HCT116 (cell line): ENCODE results near the gene RNGTT. TPM values are rescaled to one million over a fixed set of nuclear protein-coding genes. Genes with fewer than 3 reads are reported as not detected.

Source experiments
- ATAC-seq: fragments of 200-7000 bp; cut with Tn5 transposase; 2 replicates; pipeline ENCODE4 v1.9.1; 2020; ENCODE audit warnings: mild to moderate bottlenecking, moderate library complexity
- BruUV-seq: library from RNA; stranded (reverse); fragments of 400-500 nt; replicated peaks from 2 replicates; lab custom pipeline; 2021; lab: Mats Ljungman, UMichigan
- CTCF ChIA-PET: fragments of 300-600 bp; sonication (Branson Sonifier 250); formaldehyde crosslinking; loops from one replicate; lab custom pipeline; 2021; ENCODE audit warnings: antibody characterized with exemption; lab: Charles Lee
- POLR2A ChIA-PET: fragments of 300-600, 350-600 bp; sonication (Branson Sonifier 250); formaldehyde crosslinking; loops from one replicate; lab custom pipeline; 2021; ENCODE audit warnings: antibody characterized with exemption; lab: Charles Lee
- RAD21 ChIA-PET, 2 experiments: fragments of 300-600 bp; sonication (Branson Sonifier 250); formaldehyde crosslinking; loops; one replicate each; lab custom pipeline; 2023; ENCODE audit warnings: low total read pairs in 2 of 2; ENCODE audit not compliant: uncharacterized antibody in 2 of 2, unreplicated experiment in 2 of 2, low non-redundant PET in 1 of 2; lab: Charles Lee
- DNase-seq: peaks from one replicate; pipeline ENCODE4 v3.0.0-alpha.2; 2010; ENCODE audit warnings: low read depth, low spot score
- H2AFZ ChIP-seq: fragments of 200-600 bp; shearing (Covaris generic), sonication (generic); 2 replicates; pipeline ENCODE4 v1.6.1; 2017; ENCODE audit warnings: low read depth, mixed run types, mixed read lengths, antibody characterized with exemption, low read length; ENCODE audit not compliant: poor library complexity, severe bottlenecking
- H3K27ac ChIP-seq: 2 replicates; pipeline ENCODE4 v1.5.1; 2012; ENCODE audit warnings: low read depth, low read length
- H3K27me3 ChIP-seq: fragments of 200-600 bp; sonication (generic); 2 replicates; pipeline ENCODE4 v1.6.1; 2016; ENCODE audit warnings: mixed run types, low read length, mixed read lengths; ENCODE audit not compliant: insufficient read depth
- H3K36me3 ChIP-seq, 2 experiments: fragments of 200-500 bp in 1 of 2; fragments of 200-600 bp in 1 of 2; sonication (Bioruptor generic) in 1 of 2; sonication (generic) in 1 of 2; 2 replicates each; pipeline versions ENCODE4 v1.5.1 to v1.6.1; 2014 to 2016; ENCODE audit warnings: low read length in 2 of 2, inconsistent platforms in 1 of 2, mixed read lengths in 1 of 2, mixed run types in 1 of 2; ENCODE audit not compliant: insufficient read depth in 2 of 2, control insufficient read depth in 1 of 2
- H3K4me1 ChIP-seq, 2 experiments: fragments of 200-600 bp in 1 of 2; sonication (generic) in 1 of 2; 2 replicates each; pipeline versions ENCODE4 v1.5.1 to v1.6.1; 2012 to 2017; ENCODE audit warnings: low read length in 2 of 2, inconsistent platforms in 1 of 2, mild to moderate bottlenecking in 1 of 2, mixed read lengths in 1 of 2, mixed run types in 1 of 2, moderate library complexity in 1 of 2; ENCODE audit not compliant: insufficient read depth in 2 of 2, control insufficient read depth in 1 of 2
- H3K4me2 ChIP-seq: fragments of 200-600 bp; sonication (generic); 2 replicates; pipeline ENCODE4 v1.6.1; 2017; ENCODE audit warnings: mixed run types, low read length, mixed read lengths
- H3K4me3 ChIP-seq, 2 experiments: fragments of 200-600 bp in 1 of 2; sonication (generic) in 1 of 2; replicated peaks in 1 of 2; 2 replicates each; pipeline ENCODE4 v1.5.1; 2011 to 2016; ENCODE audit warnings: low read length in 2 of 2, control low read depth in 1 of 2, low read depth in 1 of 2, mild to moderate bottlenecking in 1 of 2, mixed read lengths in 1 of 2, mixed run types in 1 of 2
- H3K79me2 ChIP-seq: fragments of 200-600 bp; sonication (generic); 2 replicates; pipeline ENCODE4 v1.6.1; 2017; ENCODE audit warnings: mild to moderate bottlenecking, mixed run types, low read length, moderate library complexity, mixed read lengths; ENCODE audit not compliant: insufficient read depth
- H3K9ac ChIP-seq: fragments of 200-600 bp; sonication (generic); 2 replicates; pipeline ENCODE4 v1.6.1; 2016; ENCODE audit warnings: low read length, mixed read lengths
- H3K9me2 ChIP-seq: fragments of 200-600 bp; sonication (generic), shearing (Covaris generic); 2 replicates; pipeline ENCODE4 v1.6.1; 2017; ENCODE audit warnings: mixed run types, mild to moderate bottlenecking, moderate library complexity; ENCODE audit not compliant: insufficient read depth
- H3K9me3 ChIP-seq, 2 experiments: fragments of 200-500 bp in 1 of 2; fragments of 200-600 bp in 1 of 2; sonication (Bioruptor generic) in 1 of 2; sonication (generic) in 1 of 2; 2 replicates each; pipeline ENCODE4 v1.6.1; 2014 to 2017; ENCODE audit warnings: low read length in 2 of 2, mixed read lengths in 2 of 2, inconsistent platforms in 1 of 2, low read depth in 1 of 2, mild to moderate bottlenecking in 1 of 2, mixed run types in 1 of 2, moderate library complexity in 1 of 2; ENCODE audit not compliant: control insufficient read depth in 1 of 2, insufficient read depth in 1 of 2
- H4K20me1 ChIP-seq: fragments of 200-600 bp; sonication (generic), shearing (Covaris generic); 2 replicates; pipeline ENCODE4 v1.6.1; 2017; ENCODE audit warnings: mixed run types, mild to moderate bottlenecking, moderate library complexity; ENCODE audit not compliant: insufficient read depth
- CBX3 ChIP-seq: IDR thresholded peaks from 2 replicates; pipeline ENCODE4 v1.6.1; 2012; ENCODE audit warnings: low read depth
- CEBPB ChIP-seq: IDR thresholded peaks from 2 replicates; pipeline ENCODE4 v1.6.1; 2012; ENCODE audit warnings: low read depth
- EGR1 ChIP-seq: IDR thresholded peaks from 2 replicates; pipeline ENCODE4 v1.6.1; 2012; ENCODE audit warnings: low read depth
- EZH2phosphoT487 ChIP-seq: fragments of 200-600 bp; IDR thresholded peaks from 2 replicates; pipeline ENCODE4 v1.6.1; 2018; ENCODE audit warnings: antibody characterized with exemption, borderline replicate concordance
- FOSL1 ChIP-seq: IDR thresholded peaks from 2 replicates; pipeline ENCODE4 v1.6.1; 2012; ENCODE audit warnings: low read depth
- SP1 ChIP-seq: IDR thresholded peaks from 2 replicates; pipeline ENCODE4 v1.6.1; 2012; ENCODE audit warnings: low read depth
- TCF7L2 ChIP-seq: IDR thresholded peaks from 2 replicates; pipeline ENCODE4 v1.7.0; 2011; ENCODE audit warnings: borderline replicate concordance, inconsistent platforms; ENCODE audit not compliant: insufficient read depth, insufficient read length; ENCODE audit errors: extremely low read depth
- YY1 ChIP-seq: IDR thresholded peaks from 2 replicates; pipeline ENCODE4 v1.6.1; 2011; ENCODE audit warnings: low read length, low read depth, moderate library complexity, mild to moderate bottlenecking; ENCODE audit not compliant: insufficient replicate concordance; ENCODE audit errors: extremely low read depth
- ZFX ChIP-seq: fragments of 450-650 bp; IDR thresholded peaks from 2 replicates; pipeline ENCODE4 v1.6.1; 2017
- intact Hi-C: fragments of 100-400 bp; cut with micrococcal nuclease; formaldehyde crosslinking; loops from 2 replicates; pipeline ENCODE4 v1.10.0; 2022
- total RNA-seq: library from RNA; stranded (reverse); gene quantifications from one replicate; pipeline ENCODE4 v1.2.1, GENCODE V29; 2021; ENCODE audit not compliant: unreplicated experiment
- TF ChIP-seq, protein P1 (sequence below): IDR thresholded peaks from 2 replicates; pipeline ENCODE4 v1.6.1; 2012
- TF ChIP-seq, protein P2 (sequence below): IDR thresholded peaks from 2 replicates; pipeline ENCODE4 v1.6.1; 2012; ENCODE audit warnings: low read depth

The RNGTT gene
- total RNA-seq, 1 experiment from 2014 or later, result 23.0 TPM

DNA sequence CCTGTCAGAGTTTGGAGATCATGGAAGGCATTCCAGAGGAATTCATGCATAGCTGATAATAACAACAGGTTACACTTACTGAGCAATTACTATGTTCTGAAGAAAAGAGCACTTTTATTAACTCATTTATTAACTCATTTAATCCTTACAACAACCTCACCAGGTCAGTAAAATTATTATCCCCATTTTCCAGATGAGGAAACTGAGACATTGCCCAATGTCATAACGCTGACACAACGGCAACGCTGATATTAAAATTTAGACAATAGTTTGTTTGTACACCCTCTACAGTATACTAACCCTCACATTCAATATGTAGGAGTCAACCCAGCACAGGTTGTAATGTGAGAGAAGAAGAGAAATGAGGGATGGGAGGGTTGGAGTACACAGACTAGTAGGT lies 105.0 kb downstream of the RNGTT start:
- Histone ChIP-seq H3K9ac (no peak overlapping the region), H3K4me1 (no peaks in the 10 kb centered on the region), H3K27me3 (no peaks in the 10 kb centered on the region), H3K27ac (no peak overlapping the region), H3K9me3 (no peaks in the 10 kb centered on the region), H3K9me2 (no peaks in the 10 kb centered on the region), H3K79me2 (no peaks in the 10 kb centered on the region), H3K4me3 (no peak overlapping the region), H3K36me3 (no peaks in the 10 kb centered on the region), H3K4me2 (no peak overlapping the region), H4K20me1 (no peaks in the 10 kb centered on the region), H2AFZ (no peak overlapping the region)
- no TSS peak for BruUV-seq
- intact Hi-C loops, result no loop called here
- DNase-seq (no peak), ATAC-seq (no peak)
- ChIA-PET POLR2A (interaction anchor here (1.1 kb wide), 1 partner anchor 94 kb away, joined by 3 read pairs; no protein-coding TSS in a partner anchor), RAD21 (no interaction called here), CTCF (interaction anchor here (1.3 kb wide), 1 partner anchor 10 kb away, joined by 4 read pairs; no protein-coding TSS in a partner anchor)
- TF ChIP-seq TCF7L2 (no peak), FOSL1 (no peak)
- TF ChIP-seq, protein P1, sequence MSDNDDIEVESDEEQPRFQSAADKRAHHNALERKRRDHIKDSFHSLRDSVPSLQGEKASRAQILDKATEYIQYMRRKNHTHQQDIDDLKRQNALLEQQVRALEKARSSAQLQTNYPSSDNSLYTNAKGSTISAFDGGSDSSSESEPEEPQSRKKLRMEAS, result no peak

DNA sequence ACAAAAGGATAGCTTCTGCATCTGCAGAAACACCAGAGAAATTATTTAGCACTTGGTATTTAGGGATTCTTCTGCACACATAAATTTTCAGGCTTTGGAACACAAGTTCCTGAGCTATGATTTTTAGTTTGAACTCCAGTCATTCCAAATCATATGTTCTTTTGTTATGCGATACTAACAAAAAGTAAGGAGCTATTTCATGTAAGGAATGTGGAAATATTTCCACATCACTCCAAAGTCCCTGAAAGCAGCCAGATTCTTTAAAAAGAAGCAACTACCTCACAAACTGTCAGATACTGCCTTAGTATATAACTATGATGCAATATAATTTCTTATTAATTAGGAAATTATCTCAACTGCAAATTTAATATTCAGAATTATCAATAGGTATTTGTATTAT lies 106.9 kb downstream of the RNGTT start:
- no TSS peak for BruUV-seq
- CTCF ChIA-PET, result interaction anchor here (1.6 to 1.9 kb wide), 2 partner anchors 13 to 15 kb away, joined by 5 to 7 read pairs; no protein-coding TSS in a partner anchor

More for the DNA sequence above, 106.9 kb downstream of the RNGTT start:
- no peak for TF ChIP-seq ZFX
- TF ChIP-seq, protein P2, sequence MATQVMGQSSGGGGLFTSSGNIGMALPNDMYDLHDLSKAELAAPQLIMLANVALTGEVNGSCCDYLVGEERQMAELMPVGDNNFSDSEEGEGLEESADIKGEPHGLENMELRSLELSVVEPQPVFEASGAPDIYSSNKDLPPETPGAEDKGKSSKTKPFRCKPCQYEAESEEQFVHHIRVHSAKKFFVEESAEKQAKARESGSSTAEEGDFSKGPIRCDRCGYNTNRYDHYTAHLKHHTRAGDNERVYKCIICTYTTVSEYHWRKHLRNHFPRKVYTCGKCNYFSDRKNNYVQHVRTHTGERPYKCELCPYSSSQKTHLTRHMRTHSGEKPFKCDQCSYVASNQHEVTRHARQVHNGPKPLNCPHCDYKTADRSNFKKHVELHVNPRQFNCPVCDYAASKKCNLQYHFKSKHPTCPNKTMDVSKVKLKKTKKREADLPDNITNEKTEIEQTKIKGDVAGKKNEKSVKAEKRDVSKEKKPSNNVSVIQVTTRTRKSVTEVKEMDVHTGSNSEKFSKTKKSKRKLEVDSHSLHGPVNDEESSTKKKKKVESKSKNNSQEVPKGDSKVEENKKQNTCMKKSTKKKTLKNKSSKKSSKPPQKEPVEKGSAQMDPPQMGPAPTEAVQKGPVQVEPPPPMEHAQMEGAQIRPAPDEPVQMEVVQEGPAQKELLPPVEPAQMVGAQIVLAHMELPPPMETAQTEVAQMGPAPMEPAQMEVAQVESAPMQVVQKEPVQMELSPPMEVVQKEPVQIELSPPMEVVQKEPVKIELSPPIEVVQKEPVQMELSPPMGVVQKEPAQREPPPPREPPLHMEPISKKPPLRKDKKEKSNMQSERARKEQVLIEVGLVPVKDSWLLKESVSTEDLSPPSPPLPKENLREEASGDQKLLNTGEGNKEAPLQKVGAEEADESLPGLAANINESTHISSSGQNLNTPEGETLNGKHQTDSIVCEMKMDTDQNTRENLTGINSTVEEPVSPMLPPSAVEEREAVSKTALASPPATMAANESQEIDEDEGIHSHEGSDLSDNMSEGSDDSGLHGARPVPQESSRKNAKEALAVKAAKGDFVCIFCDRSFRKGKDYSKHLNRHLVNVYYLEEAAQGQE, result no peak
- no peak for TF ChIP-seq CEBPB
- no peak for TF ChIP-seq FOSL1
- TF ChIP-seq, protein P1, result no peak
- no peak for TF ChIP-seq EGR1
- TF ChIP-seq CBX3, result no peak
- TF ChIP-seq EZH2phosphoT487, result no peak
- no peak for TF ChIP-seq YY1
- no peak for TF ChIP-seq SP1
- no peak for TF ChIP-seq TCF7L2
- TF ChIP-seq, all 23 proteins: peak for 0
- Histone ChIP-seq H3K27me3 (no peaks in the 10 kb centered on the region), H3K4me2 (no peak overlapping the region), H3K9me3 (no peaks in the 10 kb centered on the region), H4K20me1 (no peaks in the 10 kb centered on the region), H2AFZ (no peak overlapping the region), H3K27ac (no peak overlapping the region), H3K36me3 (no peaks in the 10 kb centered on the region), H3K4me3 (no peak overlapping the region), H3K9me2 (no peaks in the 10 kb centered on the region), H3K79me2 (no peaks in the 10 kb centered on the region), H3K9ac (no peak overlapping the region), H3K4me1 (no peaks in the 10 kb centered on the region)
- ATAC-seq (no peak), DNase-seq (no peak)
- ChIA-PET POLR2A (no interaction called here), RAD21 (no interaction called here)
- intact Hi-C loops, result no loop called here
